VCaP (cell line): ENCODE results near the gene PAFAH1B2.
A peak's percentile ranks its signal among the peaks of the same experiment; 100 is the strongest.
"Not testable (repeated sequence)": the region's sequence is repeated elsewhere in the genome, so short reads cannot be mapped to it uniquely, and the experiment has no call there.

Source experiments
- H3K27ac ChIP-seq: fragments of 450-650 bp; 2 replicates; pipeline ENCODE4 v1.5.1; 2017
- CTCF ChIP-seq: fragments of 450-650 bp; conservative IDR thresholded peaks from 2 replicates; pipeline ENCODE4 v1.5.1; 2017; ENCODE audit warnings: mild to moderate bottlenecking, moderate library complexity

PAFAH1B2 gene

GRCh38 chr11:117098269-117099232 lies 45.5 kb upstream of the PAFAH1B2 start, which contains the start of gene SIK3:
Gene SIK3, minus strand, starts transcription at chr11:117098428. Its CDS starts 13 bp downstream, at chr11:117098415.
- peak; percentile 49 for TF ChIP-seq CTCF
- H3K27ac ChIP-seq: peak within 1 kb of the TSS; percentile 94

GRCh38 chr11:117099696-117100095 lies 44.4 kb upstream of the PAFAH1B2 start:
- TF ChIP-seq CTCF: no peak
- H3K27ac ChIP-seq: peak overlapping the region; percentile 94

- no peak for TF ChIP-seq CTCF
- no peak overlapping the region for H3K27ac ChIP-seq
These were observed 43.5 kb upstream of the PAFAH1B2 start for GRCh38 chr11:117100556-117100955.

GRCh38 chr11:117107701-117108590 lies 36.1 kb upstream of the PAFAH1B2 start:
- TF ChIP-seq CTCF: no peak
- no peak overlapping the region for H3K27ac ChIP-seq

GRCh38 chr11:117110294-117110950 lies 33.7 kb upstream of the PAFAH1B2 start:
- H3K27ac ChIP-seq: no peak overlapping the region
- TF ChIP-seq CTCF: no peak

- not testable (repeated sequence) for H3K27ac ChIP-seq
These were observed 31.6 kb upstream of the PAFAH1B2 start for GRCh38 chr11:117112497-117112896.

- H3K27ac ChIP-seq: not testable (repeated sequence)
These were observed 31.1 kb upstream of the PAFAH1B2 start for GRCh38 chr11:117112939-117113338.

GRCh38 chr11:117117681-117118080 lies 26.4 kb upstream of the PAFAH1B2 start:
- H3K27ac ChIP-seq: no peak overlapping the region
- no peak for TF ChIP-seq CTCF
